HG02840 (cell line): ENCODE measurements around the gene POU6F2.
"Not testable (repeated sequence)": the region's sequence is repeated elsewhere in the genome, so short reads cannot be mapped to it uniquely, and the experiment has no call there.

Experiments used
- ATAC-seq: cut with Tn5 transposase; IDR thresholded peaks from one replicate; pipeline ENCODE4 v1.9.1; 2021; ENCODE audit warnings: mild to moderate bottlenecking, moderate library complexity, moderate number of reproducible peaks; ENCODE audit not compliant: unreplicated experiment, low FRiP score

POU6F2 gene

GRCh38 chr7:38975944-38976392 is 1.7 kb upstream of the POU6F2 start:
- ATAC-seq, result no peak

GRCh38 chr7:38978491-38978890 is 782 bp downstream of the POU6F2 start:
- ATAC-seq, result no peak

- no peak for ATAC-seq
Measured at GRCh38 chr7:38992203-38992602, 14.5 kb downstream of the POU6F2 start.

GRCh38 chr7:39001595-39001994 is 23.9 kb downstream of the POU6F2 start:
- no peak for ATAC-seq

GRCh38 chr7:39002755-39003154 is 25.0 kb downstream of the POU6F2 start:
- no peak for ATAC-seq

- no peak for ATAC-seq
Measured at GRCh38 chr7:39005036-39005435, 27.3 kb downstream of the POU6F2 start.

GRCh38 chr7:39005461-39005860 is 27.8 kb downstream of the POU6F2 start:
- ATAC-seq, result no peak

- not testable (repeated sequence) for ATAC-seq
Measured at GRCh38 chr7:39013049-39013939, 35.6 kb downstream of the POU6F2 start.

GRCh38 chr7:39016609-39017008 is 38.9 kb downstream of the POU6F2 start:
- no peak for ATAC-seq

- no peak for ATAC-seq
Measured at GRCh38 chr7:39017369-39017915, 39.7 kb downstream of the POU6F2 start.

- no peak for ATAC-seq
Measured at GRCh38 chr7:39022796-39023195, 45.1 kb downstream of the POU6F2 start.

GRCh38 chr7:39027491-39027890 is 49.8 kb downstream of the POU6F2 start:
- ATAC-seq, result no peak

GRCh38 chr7:39033885-39034624 is 56.3 kb downstream of the POU6F2 start:
- ATAC-seq, result no peak

- no peak for ATAC-seq
Measured at GRCh38 chr7:39035156-39035555, 57.4 kb downstream of the POU6F2 start.

GRCh38 chr7:39035903-39036302 is 58.2 kb downstream of the POU6F2 start:
- no peak for ATAC-seq

GRCh38 chr7:39042670-39043069 is 65.0 kb downstream of the POU6F2 start:
- ATAC-seq, result no peak

- no peak for ATAC-seq
Measured at GRCh38 chr7:39043531-39043930, 65.8 kb downstream of the POU6F2 start.

GRCh38 chr7:39044489-39044888 is 66.8 kb downstream of the POU6F2 start:
- ATAC-seq, result no peak

GRCh38 chr7:39045231-39045630 is 67.5 kb downstream of the POU6F2 start:
- no peak for ATAC-seq

- no peak for ATAC-seq
Measured at GRCh38 chr7:39051279-39051678, 73.6 kb downstream of the POU6F2 start.

GRCh38 chr7:39051707-39052106 is 74.0 kb downstream of the POU6F2 start:
- ATAC-seq, result no peak
